DMS153 treated with DMSO at 0.1 percent for 48 hours (cell line): ENCODE results near the gene LCP1.
A peak's percentile ranks its signal among the peaks of the same experiment; 100 is the strongest.

Experiments used
- DNase-seq: peaks from one replicate; lab custom pipeline; 2025; ENCODE audit not compliant: unreplicated experiment; lab: John Stamatoyannopoulos, UW

The LCP1 gene

DNA sequence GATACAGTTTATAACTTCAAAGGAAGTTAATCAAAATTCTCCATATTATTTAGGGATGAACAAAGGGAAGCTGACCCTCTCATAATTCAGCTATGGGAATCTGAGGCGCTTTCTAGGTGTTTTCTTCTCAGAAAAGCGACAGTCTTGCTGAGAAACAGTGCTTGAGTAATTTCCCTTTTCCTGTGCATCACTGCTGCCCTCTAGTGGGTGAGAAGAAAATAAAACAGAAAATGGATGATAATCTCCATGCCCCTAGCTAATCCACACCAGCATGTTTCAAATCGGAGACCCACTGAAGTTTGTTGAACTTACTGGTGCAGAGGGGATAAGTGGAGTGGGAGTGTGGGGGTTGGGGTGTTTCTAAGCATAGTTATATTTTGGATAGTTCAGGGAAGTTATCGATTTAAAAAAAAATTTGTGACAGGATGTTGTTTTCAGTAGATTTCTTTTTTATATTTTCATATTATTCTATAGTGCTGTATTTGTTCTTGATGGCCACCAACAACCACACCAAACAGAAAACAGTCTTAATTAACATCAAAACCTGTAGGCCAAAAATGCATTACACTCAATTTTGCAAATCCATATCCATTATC is 21.4 kb downstream of the LCP1 start:
- DNase-seq, result peak; percentile 65

DNA sequence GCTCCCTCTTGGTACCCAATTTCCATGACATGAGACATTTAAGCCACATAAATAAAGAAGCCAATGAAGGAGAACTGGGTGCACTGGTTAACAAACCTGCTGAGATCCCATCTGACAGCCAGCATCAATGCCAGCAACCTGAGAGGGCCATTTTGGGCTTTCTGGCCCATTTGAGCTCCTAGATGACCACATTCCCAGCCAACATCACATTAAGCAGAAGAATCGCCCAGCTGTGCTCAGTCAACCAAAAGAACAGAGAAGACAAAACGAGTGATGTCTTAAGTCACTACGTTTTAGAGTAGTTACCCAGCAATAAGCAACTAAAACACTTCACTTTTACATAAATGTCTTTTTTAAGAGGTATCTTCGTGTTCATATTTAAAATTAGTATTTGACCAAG is 21.9 kb downstream of the LCP1 start:
- DNase-seq, result no peak

- DNase-seq, result no peak
Observed at GRCh38 chr13:46158983-46159382, 23.0 kb downstream of the LCP1 start.

GRCh38 chr13:46158222-46158621 is 23.8 kb downstream of the LCP1 start:
- no peak for DNase-seq

DNA sequence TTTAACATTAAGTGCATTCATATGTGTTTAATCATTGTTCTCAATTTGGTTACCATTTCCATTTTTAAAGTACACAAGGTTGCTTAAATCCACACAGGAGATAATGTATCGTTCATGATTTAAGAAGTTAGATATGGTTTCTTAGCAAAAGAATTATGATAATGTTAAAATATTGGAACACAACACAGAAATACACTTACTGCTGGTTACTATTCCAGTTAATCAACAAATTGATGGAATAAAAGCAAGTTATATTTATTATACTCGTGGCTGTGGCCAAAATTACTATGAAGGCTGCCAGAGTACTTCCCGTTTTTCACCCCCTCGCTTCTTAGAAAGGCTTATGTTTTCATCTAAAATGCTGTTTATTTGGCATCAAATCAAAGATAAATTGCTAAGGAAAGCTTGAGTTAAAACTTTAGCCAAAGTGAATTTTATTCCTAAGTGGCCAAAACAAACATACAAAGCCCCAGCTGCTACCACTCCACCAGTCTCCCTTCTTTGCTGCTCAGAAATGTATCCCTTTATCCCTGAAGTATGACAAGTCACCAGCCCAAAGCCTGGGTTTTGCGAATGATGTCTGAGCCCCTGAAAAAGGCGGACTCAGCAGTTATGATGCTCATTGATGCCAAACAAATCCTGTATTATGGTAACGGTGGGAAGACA is 27.7 kb downstream of the LCP1 start:
- no peak for DNase-seq

- no peak for DNase-seq
Observed at GRCh38 chr13:46152627-46153328, 29.2 kb downstream of the LCP1 start.

DNA sequence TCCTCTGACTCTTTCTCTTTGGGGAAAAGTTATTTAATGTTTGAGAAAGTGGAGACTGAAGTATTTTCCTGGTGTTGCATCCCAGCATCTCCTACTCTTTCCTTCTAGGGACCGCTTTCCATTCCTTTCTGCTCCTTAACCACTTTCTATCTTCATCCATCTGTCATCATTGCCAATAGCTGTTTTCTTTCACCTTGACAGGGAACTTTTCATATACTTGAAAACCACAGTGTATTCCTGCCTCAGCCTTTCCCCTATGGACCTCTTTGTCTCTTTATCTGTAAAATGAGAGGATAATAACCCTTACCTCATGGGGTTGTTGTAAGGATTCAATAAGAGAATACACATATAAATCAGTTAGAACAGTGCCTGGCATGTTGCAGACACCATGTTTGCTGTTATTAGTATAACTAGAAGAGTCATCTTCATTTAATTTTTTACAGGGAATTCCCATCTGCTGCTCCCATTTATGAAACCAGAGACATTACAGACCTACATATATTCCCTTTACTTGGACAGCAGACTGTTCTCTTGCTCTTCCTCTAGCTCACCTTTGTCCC is 31.8 kb downstream of the LCP1 start:
- no peak for DNase-seq

GRCh38 chr13:46149272-46150133 is 32.5 kb downstream of the LCP1 start:
- DNase-seq, result no peak

DNA sequence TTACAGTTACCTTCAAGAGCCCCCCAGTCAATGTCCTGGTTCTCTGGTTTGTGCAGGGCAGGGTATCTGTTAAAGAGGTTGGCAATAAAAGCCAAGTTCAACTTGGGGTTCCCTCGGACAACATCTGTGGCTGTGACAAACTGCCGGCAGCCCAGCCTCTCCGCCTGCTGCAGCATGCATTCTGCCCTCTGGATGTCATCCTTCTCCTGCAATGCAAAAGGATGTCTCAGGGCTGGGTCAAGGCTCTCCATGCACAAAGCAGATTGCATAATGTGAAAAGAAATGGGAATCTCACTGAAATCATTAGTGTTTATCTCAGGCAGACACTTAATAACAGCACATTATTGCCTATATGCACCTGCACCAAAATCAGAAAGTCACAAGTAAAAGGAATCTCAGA is 35.1 kb downstream of the LCP1 start:
- DNase-seq, result peak; percentile 44

DNA sequence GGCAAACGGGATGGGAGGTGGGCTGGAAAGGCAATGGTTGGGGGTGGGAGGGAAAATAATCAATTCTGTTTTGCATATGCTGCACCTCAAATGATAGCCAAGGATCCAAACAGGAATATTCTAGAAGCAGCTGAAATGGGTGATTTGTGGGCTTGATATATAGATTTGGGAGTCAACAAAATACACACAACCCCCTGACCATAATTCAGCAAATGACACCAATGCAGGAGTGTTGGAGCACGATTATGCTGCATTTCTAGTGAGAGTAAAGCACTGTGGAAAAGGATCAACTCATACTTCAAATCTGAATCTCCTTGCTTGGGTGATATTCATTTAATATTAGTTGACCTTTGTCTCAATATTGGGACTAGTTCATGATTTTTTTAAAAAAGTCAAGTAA is 36.0 kb downstream of the LCP1 start:
- no peak for DNase-seq

GRCh38 chr13:46145135-46145534 is 36.8 kb downstream of the LCP1 start:
- no peak for DNase-seq

GRCh38 chr13:46143184-46143701 is 38.7 kb downstream of the LCP1 start:
- DNase-seq, result no peak

DNA sequence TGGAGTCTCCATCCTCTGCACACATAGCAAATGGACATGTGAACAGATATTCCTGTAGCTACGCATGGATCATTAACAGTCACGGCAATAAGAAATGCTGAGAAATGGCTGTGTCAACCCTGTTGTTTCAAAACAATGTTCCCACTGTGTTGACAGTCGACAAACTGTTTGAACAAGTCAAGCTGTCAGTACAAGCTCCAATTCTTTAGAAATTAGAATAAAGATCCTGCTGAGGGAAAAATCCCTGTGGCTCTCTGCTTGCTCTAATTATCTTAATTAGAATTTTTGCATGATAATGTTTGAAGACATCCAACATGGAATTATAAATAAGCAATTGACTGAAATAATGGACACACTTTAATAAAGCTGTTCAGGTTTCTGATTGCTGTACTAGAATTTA is 39.2 kb downstream of the LCP1 start:
- no peak for DNase-seq

DNA sequence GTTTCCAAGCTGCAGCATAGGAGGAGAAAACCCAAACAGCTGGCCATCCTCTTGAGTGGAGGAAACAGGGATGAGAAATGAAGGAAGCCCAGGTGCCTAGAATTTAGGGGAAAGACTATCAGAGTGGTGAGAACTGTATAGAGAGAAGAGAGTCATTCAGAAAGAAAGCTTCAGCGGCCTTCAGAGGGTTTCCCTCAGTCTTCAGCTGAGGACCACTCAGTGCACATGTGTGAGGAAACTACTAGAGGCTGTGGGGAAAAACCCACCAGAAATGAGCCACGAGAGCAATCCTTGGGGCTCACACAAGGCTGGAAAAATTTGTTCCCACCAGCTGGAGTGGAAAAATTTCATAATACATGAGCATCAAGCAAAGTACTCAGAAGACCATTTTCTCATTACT is 41.9 kb downstream of the LCP1 start:
- DNase-seq, result no peak

DNA sequence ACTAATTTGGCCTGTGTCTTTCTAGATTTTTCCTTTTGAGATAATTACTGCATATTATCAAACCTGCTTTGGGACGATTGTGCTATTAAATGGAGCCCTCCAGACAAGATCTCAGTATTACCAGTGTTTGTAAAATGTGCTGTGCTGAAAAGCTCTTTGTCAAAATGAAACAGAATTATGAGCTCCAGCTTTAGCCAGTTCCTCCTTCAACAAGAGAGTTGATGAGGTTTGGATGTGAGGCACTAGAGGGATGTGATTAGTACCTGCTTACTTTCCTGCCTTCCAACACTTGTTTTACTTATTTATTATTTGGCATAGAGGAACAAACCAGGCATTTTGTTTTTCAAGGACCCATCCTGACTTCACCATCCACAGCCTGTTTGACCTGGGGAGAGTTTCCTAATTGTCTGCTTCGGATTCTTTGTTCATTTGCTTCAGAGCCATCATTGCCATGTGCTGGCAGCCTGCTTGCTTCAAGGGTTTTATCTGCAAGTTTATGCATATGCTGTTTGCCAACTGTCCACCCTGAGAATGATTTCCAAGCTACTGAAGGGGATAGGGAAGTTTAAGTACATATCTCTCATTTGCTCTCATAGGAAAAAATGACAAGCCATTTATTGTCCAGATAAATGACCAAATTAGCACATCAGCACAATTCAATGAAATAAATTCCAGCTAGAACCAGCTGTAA is 44.2 kb downstream of the LCP1 start:
- no peak for DNase-seq

GRCh38 chr13:46136688-46137087 is 45.3 kb downstream of the LCP1 start:
- no peak for DNase-seq

GRCh38 chr13:46134961-46135522 is 46.9 kb downstream of the LCP1 start:
- DNase-seq, result peak; percentile 60

GRCh38 chr13:46134494-46134893 is 47.5 kb downstream of the LCP1 start:
- DNase-seq, result no peak

DNA sequence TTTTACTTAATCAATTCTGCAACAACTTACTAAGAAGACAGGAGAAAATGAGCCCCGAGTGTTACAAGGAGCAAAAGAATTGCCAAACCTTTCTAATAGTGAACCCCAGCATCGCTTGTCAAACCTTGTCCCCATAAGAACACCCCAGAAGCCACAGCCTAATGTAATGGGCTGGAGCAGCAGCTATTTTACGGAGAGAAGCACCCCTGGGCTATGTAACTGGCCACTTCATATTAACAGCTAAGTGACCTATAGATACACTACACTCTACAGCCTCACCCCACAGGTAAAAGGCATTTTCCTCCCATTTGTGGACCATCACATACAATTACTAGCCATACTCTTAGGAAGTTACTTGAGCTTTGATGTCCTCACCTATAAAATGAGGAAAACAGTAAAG is 49.9 kb downstream of the LCP1 start:
- no peak for DNase-seq

DNA sequence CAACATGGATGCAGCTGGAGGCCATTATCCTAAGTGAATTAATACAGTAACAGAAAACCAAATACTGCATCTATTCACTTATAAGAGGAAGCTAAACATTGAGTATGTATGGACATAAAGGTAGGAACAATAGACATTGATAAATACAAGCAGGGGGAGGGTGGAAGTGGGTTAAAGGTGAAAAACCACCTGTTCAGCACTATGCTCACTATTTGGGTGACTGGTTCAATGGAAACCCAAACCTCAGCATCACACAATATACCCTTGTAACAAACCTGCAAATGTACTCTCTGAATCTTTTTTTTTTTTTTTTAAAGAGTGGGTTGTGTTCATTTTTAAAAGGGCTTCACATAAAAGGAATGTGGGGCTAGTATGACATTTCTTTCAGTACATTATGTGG is 50.3 kb downstream of the LCP1 start:
- no peak for DNase-seq
